Fibroblast of peridontal ligament (primary cell): ENCODE measurements around the gene CCDC17.

Experiments
- DNase-seq: peaks from one replicate; pipeline ENCODE4 v3.0.0-alpha.2; 2010; ENCODE audit errors: extremely low read depth

CCDC17 gene

DNA sequence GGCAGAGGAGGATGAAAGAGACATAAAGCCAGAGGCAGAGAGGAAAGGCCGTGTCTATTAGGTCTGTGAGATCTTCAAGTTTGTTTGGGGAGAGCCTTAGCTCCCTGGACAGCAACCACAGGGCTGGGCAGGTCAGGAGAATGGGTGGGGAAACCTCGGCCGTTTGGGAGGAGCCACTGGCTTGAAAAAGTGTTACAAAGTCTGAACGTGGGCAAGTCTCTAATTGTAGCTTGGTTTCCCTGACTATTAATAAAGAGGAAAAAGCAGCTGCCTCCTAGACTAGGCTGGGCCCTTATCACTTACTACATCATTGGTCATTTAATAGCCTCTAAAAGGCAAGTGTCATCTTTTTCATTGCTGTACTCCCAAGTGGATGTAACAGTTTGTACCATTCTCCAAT is at the start of gene CCDC17:
CCDC17 (minus strand) TSS at position 83 of the 400 bp plus-strand sequence. CDS start 145 bp downstream, outside the sequence.
- no peak for DNase-seq

GRCh38 chr1:45669859-45670655 is 46.2 kb upstream of the CCDC17 start:
- DNase-seq, result no peak

GRCh38 chr1:45669379-45669778 is 45.5 kb upstream of the CCDC17 start:
- DNase-seq, result peak; percentile 63

DNA sequence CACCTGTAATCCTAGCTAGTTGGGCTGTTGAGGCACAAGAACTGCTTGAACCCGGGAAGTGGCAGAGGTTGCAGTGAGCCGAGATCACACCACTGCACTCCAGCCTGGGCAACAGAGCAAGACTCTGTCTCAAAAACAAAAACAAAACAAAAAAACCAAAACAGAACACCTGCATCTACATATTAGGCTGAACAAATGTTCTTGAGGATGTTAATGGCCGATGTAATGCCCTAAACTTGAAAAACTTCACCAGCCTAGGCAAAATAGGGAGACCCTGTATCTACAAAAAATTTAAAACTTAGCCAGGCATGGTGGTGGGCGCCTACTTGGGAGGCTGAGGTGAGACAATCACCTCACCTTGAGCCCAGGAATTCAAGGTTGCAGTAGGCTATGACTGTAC is 44.7 kb upstream of the CCDC17 start:
- no peak for DNase-seq

GRCh38 chr1:45667321-45668111 is 43.7 kb upstream of the CCDC17 start:
- no peak for DNase-seq

GRCh38 chr1:45666836-45667235 is 43.0 kb upstream of the CCDC17 start:
- DNase-seq, result no peak

- DNase-seq, result no peak
Measured at GRCh38 chr1:45660336-45660735, 36.5 kb upstream of the CCDC17 start.

DNA sequence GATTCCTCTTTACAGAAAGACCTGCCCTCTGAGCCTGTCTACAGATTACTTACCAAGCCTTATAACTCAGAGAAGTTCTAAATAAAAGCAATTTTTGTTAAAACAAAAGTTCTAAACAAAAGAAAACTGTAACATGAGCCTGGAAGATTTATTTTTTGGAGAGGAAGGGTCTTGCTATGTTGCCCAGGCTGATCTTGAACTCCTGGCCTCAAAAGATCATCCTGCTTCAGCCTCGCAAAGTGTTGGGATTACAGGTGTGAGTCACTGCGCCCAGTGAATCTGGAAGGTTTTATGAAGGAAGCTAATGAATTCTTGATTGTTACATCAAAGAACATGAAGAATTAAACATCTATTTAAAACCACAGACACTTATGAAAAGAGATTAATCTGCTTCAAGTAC is 35.4 kb upstream of the CCDC17 start:
- no peak for DNase-seq

GRCh38 chr1:45658171-45658570 is 34.3 kb upstream of the CCDC17 start:
- no peak for DNase-seq

GRCh38 chr1:45656573-45657226 is 32.8 kb upstream of the CCDC17 start:
- DNase-seq, result no peak

GRCh38 chr1:45654540-45655280 is 30.9 kb upstream of the CCDC17 start:
- peak; percentile 88 for DNase-seq

GRCh38 chr1:45647248-45648021 is 23.6 kb upstream of the CCDC17 start:
- no peak for DNase-seq

- no peak for DNase-seq
Measured at GRCh38 chr1:45644661-45645060, 20.8 kb upstream of the CCDC17 start.

DNA sequence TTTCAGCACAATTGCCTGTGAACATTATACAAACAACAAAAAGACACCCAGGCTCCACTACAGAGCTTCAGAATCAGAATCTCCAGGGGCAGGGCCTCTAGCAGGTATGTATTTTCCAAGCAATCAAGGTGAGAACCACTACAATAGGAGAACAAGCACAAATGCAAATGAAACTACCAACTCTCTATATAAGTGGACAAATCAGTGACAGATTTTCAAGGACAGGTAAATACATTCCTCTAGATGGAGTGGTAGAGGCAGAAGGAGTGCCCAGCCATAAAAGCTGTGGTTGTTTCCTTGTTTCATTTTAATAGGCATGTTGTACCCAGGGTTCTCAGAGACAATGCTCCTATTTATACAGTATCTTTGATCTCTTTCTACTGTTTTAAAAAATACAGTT is 20.1 kb upstream of the CCDC17 start:
- no peak for DNase-seq

- DNase-seq, result no peak
Measured at GRCh38 chr1:45643321-45643720, 19.5 kb upstream of the CCDC17 start.

DNA sequence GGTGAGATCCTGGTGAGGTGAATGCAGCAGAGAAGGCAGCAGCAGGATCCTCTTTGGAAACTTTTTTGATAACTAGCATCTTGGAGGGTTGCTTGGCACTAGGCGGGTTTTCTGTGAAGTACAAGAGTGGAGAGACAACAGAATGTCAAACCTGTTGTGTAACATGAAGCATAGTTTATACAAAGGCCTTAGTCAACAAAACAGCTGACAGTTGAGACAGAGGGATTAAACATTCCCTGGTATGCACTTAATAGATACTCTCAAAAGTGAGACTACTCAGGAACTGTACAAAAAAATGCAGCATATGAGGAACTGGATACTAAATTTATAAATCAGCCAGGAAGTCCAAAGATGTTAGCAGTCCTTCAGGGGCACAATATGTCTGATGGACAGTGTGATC is 16.4 kb upstream of the CCDC17 start:
- no peak for DNase-seq

DNA sequence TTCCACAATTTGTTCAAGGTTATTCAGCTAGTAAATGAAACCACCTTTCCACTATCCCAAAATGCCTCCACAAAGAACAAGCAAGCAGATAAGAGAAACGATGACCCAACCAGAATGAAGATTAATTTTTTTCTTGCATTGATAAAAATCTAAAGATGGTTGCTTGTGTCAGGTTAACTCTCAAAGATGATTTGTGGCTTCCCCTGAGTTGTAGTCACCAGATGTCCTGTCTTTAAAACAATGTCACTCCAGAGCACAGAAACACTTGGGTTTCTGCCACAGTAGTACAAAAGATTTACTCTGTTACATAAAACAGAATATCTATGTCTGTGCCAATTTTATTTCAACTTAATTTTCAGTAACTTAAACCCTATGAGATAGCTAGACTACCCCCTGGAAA is 11.4 kb upstream of the CCDC17 start:
- DNase-seq, result no peak

DNA sequence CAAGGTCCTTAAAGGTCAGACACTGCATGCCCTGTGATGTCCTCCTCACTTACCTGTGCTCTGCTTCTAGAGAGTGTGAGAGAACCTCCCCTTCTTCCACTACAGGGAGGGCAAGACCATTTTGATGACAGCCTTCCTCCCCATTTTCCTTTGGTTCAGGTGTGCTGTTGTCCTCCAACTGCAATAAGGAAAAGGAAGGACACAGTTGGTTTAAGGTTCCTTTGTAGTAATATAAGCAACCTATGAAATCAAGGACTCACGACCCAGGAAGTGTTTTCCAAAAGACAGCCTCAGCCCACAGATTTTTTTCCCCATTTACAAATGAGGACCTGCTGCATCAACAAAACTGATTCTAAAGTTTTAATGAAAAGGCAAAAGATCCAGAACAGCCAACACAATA is 6.6 kb upstream of the CCDC17 start:
- no peak for DNase-seq

- DNase-seq, result no peak
Measured at GRCh38 chr1:45629035-45629434, 5.2 kb upstream of the CCDC17 start.

DNA sequence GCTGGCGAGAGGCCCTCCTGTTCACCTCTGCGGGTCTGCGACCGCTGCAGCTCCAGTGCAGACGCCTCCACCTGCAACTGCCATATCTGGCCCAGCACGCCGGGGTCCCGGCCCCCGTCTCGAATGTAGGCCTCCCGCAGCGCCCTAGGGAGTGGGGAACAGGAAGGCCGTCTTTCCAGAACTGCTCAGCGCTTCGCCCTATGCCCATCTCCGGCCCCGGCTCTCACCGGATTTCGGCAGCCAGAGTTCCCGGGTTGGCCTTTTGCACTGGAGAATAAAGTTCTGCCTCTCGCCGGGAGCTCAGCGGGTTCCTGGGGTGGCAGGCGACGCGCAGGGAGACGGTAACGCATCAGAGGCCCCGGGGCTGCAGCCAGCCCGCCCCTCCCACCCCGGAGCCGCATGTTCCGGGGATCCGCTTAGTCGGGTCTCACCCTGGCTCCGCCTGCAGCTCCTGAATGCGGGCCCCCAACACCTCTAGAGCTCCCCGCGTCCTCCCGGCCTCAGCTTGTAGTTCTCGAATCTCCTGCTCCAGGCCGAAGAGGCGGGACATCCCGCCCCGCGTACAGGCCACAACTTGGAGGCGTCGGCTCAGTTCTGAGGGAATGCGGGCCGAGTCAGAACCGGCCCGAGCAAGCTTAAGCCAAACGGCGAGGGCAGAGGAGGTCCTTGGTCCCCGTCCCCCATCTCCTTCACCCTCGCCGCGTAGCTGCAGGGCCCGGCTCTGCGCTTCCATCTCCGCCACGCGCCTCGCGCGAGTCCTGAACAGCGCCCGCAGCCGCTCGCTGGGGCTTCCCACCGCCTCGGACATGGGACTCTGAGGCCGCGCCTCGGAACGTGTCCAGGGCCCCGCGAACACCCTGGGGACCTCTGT is 1.1 kb downstream of the CCDC17 start:
- no peak for DNase-seq
